ENCODE data around the gene CALML5.

- no peak for TF ChIP-seq EZH2 (IDR thresholded peaks at IDR 0.05; ENCODE audit: insufficient read depth, poor library complexity, severe bottlenecking)
- no peak for TF ChIP-seq EZH2phosphoT487 (IDR thresholded peaks at IDR 0.05; ENCODE audit: insufficient read depth, low read depth)
These were observed 2.7 kb upstream of the CALML5 start for GRCh38 chr10:5502061-5502521.
